ENCODE results near the gene MAP6D1.
A peak's percentile ranks its signal among the peaks of the same experiment; 100 is the strongest.

The MAP6D1 gene

DNA sequence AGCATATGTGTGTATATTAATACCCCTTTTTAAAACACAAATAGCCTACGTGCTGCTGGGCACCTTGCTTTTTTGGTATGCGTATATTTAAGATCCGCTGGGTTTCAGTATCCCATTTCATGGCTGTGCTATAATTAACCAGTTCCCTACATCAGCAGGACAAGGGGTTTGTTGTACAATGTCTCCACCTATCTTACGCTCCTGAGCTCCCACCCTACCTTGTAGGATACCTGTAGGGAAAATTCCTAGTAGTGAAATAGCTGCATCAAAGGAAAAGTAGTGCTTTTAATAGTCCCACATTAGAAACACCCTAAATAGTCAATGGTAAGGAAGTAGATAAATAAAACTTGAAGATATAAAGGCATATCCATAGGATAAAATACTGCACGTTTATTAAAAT is 1.4 kb downstream of the MAP6D1 start:
- DNase-seq (ENCODE audit: low spot score), result no peak

DNA sequence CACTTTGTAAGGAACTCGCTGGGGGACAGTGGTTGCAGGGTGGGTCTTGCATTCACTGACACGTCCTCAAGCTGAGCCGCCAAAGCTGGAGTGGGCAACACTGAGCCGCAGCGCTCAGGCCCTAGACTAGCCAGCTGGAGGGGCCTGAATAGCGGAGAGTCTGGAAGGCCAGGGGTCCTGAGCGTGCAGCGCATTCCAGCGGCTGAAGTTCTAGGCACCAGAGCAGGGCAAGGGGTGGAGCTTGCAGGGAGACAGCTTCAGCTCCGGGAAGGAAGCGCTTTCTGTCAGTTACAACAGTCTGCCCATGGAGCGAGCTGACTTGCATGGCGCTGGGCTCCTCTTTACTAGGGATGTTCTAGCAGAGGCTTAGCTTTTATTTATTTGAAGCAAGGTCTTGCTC is 2.7 kb downstream of the MAP6D1 start:
- no peak for DNase-seq (ENCODE audit: low spot score)

DNA sequence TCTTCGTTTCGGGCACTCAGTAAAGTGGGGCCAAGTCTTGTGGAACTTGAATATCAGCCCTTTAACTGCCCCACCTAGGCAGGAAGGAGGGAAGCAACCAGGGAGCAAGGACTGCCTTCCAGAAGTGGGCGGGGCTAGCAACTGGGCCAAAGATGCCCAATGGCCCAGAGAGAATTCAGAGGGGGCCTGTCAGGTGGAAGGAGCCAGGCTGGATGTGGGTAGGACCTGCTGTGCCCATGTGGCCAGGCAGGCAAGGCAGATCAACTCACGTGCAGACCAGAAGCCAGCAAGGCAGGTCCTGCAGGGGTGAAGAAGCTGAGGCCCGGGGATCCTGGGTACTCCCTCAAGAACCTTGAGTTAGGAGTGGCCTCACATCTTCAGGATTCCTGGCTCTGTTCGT is 5.5 kb downstream of the MAP6D1 start:
- no peak for DNase-seq (ENCODE audit: low spot score)

DNA sequence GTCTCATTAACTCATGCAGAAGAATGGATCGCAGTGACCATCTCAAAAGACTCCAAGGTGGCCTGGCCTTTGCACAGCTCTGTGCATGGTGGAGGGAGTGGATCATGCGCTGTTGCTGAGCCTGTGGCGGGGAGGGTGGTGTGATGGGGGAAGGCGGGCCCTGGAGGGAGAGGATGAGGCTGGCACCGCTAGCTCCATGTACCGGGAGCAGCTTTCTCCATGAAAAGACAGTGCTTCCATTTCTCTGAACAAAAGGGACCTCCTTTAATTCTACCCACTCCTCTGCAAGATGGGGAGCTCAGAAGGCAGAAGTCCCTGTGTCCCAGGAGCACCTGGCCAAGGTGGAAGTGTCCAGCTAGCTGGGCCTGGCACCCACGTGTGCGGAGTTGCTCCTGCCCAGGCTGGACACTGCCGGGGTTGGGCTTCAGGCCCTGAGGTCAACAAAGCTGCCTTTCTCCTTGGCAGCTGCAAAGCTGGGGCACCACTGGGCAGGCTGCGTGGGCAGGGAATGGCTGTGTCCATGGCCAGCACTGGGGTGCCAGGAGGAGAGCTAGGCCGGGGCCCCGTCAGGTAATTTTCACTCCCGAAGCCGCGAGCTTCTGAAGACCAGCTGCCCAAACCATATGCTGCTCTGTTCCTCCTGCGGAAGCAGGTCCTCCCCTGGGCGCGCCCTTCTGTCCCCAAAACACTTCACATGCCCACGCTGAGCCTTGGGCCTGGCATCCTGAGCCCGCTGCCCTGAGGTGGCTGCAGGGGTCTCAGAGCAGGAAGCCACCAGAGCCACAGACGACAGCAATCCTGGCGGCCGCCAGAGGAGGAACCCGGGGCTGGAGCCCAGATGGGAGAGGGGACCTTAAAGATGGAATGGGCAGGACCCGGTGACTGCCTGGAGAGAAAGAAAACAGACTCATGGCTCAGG is 6.4 kb downstream of the MAP6D1 start:
- DNase-seq (ENCODE audit: low spot score), result no peak

DNA sequence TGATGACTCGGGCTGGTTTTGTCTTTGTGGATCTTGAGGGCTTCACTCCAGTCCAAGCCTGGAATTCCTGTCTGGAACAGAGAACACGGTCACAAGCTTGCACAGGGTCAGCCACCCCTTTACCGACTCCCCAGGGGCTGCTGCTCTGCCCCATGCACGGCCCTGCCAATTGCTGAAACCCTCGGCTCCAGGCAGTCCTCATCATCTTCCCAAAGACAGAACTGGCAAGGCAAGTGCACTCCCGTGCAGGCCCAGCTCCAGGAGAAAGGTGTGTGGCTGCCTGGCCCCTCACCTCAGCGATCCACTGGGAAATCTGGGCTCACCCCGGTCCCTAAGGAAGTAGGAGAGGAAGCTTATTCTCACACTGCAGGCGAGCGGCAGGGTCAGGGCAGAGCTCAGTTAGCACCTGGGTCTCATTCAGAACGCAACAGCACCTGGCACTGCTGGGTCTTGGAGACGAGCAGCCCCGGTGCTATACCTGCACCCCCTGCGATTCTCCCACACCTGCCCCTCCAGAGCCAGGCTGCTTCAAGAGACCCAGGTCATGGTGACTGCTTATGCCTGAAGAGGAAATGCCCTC is 7.2 kb downstream of the MAP6D1 start:
- DNase-seq (ENCODE audit: low spot score), result no peak

DNA sequence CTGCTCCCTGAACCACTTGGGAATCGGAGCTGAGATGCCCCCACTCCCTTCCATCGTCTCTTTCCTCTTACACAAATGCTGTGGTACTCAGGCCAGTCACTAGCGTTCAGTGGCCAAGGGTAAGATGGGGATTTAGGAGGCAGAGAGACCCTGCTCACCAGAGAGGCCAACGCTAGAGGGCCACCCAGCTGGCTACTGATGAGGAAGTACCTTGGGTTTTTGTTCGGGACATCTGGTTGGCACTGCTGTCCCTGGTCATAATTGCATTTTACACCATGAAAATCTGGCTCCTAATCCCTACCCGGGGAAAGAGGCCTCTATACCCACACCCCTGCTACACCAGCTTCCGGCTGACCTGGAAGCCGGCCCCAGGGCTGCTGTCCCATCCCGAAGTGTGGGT is 7.7 kb downstream of the MAP6D1 start:
- no peak for DNase-seq (ENCODE audit: low spot score)

DNA sequence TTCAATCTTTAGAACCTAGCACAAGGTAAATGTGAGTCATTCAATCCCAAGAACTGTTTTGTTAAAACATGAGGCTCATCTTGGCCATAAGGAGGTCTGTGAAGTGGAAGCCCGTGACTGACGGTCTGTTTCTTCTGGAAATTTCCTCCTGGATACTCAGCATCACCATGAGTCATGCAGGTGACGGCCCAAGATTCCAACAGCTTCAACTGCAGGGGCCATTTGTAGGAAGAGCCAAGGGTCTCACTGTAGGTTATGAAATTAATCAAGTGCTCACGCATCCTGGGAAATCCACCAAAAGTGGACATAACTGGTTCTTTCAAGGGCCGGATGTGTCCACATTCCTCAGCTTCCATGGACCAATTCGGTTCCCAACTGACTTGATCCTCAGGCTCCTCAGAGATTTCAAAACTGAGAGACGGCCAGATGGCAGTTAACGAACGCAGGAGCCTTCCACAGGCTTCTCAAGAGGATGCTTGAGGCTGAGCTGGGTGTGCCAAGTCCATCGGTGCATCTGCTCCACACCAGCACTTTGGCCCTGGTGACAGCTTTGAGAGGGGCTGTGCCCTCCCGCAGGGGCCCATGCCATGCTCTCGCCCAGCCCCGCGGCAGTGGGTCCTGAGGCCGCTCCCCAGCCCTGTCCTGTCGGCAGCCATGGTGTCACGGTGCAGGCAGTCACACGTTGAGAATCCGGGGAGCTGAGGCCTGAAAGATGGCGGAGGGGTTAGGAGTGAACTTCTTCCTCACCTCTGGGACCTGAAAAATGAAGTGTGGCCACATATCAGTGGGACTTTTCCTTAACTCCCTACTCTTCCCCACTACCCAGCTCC is 8.5 kb downstream of the MAP6D1 start:
- DNase-seq (ENCODE audit: low spot score), result no peak

DNA sequence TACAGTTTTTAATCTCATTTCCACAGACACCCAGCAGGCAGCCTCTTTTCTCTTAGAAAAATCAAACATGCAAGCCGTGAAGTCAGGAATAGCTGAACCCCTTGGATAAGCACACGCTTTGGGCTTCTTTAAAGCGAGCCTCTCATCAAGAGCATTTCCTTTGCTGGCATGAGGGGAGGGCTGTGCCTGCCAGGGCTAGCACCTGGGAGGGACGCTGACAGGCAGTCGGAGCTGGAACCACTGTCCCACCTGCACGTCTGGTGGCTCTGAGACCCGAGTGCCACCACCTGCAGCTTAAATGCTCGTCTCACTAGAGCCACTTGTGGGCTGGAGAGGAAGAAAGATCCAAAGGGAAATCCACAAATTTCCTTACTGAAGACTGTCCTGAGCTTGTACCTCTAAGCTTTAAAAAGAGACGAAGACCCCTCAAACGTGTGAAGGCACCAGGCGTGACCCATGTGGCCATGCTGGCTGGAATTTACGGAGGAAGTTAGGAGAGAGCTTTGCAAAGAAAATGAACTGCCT is 9.4 kb downstream of the MAP6D1 start:
- DNase-seq (ENCODE audit: low spot score), result no peak

DNA sequence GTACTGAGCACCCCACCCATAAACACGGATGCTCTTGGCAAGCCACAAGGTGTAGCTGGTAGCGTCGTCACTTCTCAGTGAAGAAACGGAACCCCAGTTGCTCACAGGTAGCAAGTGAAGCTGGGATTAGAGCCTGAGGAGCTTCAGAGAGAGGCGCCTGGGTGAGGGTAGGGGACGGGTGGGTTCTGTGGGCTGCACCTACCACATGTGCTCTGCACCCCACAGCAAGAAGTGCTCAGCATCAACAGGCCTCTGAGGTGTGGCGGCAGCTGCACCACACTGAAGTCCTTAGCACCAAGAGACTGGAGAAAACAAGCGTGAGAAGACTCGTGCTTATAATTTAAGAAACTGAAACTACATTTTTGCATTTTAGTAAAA is 9.8 kb downstream of the MAP6D1 start:
- DNase-seq (ENCODE audit: low spot score), result peak; percentile 10

DNA sequence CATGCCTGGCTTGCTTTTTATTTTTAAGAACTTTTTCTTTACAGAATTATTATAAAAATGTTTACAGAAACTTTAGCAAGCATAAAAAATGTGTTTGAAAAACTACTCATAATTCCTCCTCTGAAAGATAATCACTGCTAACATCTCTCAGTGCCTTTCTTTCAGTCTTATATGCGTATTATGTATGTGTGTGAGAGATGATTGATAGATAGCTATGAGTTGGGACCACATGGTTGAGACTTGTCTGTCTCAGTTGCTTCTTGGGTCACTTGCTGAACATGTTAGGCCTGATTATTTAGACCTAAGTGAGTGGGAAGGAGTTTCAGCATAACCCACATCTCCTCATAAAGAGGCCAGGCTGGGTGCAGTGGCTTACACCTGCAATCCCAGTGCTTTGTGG is 11.1 kb downstream of the MAP6D1 start:
- DNase-seq (ENCODE audit: low spot score), result no peak

DNA sequence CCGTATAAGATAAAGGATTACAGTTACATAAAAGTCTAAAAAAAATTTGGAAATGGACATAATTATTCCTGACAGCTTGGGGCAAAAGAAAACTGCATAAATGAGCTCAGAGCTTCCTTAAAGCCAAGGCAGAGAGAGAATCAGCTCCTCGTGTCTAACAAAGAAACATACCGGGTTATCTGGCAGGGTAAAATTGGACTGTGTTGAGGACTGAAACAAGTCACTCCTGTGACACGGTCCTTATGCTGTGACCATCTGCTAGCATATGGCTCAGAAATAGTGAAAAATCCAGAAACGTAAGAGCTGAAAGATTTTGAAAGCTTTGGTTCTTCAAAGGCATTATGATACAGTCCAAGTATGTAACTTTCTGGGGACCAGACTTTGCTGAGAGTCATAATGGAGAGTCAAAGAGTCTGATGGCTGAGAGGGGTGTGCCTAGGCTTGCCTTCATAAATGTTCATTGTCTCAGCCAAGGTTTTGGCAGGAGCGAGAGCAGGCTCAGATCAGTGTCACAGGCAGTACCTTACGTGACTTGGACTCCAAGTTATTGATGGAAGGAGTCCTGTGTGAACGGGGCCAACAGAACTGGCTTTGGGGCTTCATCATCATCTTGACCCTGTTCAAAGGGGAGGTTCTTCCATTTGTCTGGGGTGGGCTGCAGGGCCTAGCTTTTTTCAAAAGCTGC is 12.5 kb downstream of the MAP6D1 start:
- no peak for DNase-seq (ENCODE audit: low spot score)

DNA sequence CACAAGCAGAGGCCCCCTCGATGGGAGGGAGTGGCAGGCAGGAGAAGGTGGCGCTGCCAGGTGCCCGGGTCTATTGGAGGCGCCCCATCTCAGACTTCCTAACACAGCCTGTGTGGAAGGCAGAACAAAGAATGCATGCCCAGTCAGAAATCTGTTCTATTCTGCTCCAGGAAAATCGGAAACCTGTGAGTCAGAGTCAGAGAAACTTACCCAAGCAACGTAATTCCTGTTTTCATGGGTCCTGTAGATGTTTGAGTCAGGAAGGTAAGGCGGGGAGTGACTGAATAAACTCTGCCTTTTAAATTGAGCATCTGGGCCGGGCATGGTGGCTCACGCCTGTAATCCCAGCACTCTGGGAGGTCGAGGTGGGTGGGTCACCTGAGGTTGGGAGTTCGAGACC is 13.7 kb downstream of the MAP6D1 start:
- no peak for DNase-seq (ENCODE audit: low spot score)

DNA sequence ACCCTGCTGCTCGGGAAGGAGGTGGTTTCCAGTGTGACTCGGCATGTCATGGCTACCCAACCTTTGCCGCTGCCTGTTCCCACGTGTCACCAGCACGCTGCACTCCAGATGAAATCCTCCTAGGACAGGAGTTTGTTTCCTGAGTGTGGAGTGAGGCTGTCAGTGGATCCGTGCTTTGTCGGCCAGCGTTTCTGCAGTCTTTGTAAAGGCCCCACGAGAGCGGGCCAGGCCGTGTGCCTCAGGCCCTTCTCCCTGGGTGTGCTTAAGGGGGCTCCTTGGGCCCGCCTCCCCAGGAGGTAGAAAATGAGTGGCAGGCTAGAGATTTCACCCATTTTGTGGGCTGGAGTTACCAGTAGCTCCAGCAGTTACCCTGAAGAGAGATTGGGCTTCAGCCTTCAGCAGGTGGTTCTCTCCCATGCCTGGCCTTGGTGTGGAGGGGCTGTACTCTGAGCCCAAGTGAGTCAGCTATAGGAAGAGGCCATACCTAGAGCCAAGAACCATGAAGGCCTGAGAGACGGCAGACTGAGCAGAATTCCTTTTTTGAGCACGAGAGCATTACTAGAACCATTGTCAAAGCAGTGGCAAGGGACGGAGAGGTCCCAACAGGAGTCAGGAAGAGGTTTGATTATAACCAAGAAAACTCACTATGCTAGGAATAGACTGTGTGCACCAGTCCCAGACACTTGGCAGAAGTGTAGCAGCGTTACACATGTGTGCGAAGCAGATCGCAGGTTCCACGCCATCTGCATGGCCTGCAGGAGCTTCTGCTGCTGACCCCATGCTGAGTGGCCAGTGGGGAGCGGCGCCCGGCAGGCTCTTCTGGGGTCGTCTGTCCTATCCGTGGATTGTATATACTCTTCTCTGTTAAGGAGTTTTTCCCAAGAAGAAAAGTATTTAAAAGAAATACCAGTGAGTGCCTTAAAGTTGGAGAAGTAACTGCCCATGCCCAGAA is 14.5 kb downstream of the MAP6D1 start:
- DNase-seq (ENCODE audit: low spot score), result no peak

DNA sequence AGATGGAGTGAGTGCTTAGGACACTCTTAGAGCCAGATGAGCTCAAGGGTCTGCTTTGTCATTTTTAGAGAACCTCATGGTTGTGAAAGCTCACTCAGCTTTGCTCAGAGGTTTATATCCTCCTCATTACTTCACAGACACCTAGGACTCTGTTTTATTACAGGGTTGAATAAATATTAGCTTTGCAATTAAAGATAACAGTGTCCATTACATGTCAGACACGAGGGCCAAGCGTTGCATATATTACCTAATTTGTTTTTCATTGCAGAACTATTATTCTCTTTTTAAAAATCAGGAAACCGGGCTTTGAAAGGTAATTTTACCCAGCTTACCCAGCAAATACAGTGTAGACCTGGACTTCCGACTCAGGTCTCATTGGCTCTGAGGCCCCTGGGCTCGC is 16.1 kb downstream of the MAP6D1 start:
- no peak for DNase-seq (ENCODE audit: low spot score)

DNA sequence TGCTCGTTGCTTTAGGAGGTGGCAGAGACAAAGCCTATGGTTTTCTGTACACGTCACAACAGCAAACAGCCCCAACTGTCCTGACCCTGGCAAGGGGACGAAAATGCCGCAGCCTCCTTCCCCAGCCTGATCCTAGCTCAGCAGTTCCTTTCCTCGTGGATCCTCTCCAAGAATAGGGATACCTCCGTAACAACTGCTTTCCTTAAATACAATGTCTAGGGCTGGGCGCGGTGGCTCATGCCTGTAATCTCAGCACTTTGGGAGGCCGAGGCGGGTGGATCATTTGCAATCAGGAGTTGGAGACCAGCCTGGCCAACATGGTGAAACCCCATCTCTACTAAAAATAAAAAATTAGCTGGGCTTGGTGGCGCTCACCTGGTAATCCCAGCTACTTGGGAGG is 17.0 kb downstream of the MAP6D1 start:
- no peak for DNase-seq (ENCODE audit: low spot score)

DNA sequence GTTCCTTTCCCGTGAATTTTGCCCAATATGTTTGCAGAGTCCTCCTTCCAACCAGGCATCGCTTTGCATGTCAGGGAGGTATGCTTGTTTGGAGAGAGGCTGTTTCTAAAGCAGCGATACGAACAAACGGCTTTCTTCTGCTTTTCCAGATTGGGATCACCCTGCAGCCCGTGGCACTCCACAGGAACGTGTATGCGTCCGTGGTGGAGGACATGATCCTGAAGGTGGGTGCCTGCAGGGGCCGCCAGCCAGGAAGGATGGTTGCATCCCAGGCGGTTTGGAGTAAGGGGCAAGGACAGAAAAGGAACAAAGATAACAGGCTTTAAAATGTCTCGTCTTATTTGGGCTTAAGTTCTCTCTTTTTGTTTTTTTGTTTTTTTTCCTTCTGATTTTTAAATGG is 17.5 kb downstream of the MAP6D1 start:
- no peak for DNase-seq (ENCODE audit: low spot score)

DNA sequence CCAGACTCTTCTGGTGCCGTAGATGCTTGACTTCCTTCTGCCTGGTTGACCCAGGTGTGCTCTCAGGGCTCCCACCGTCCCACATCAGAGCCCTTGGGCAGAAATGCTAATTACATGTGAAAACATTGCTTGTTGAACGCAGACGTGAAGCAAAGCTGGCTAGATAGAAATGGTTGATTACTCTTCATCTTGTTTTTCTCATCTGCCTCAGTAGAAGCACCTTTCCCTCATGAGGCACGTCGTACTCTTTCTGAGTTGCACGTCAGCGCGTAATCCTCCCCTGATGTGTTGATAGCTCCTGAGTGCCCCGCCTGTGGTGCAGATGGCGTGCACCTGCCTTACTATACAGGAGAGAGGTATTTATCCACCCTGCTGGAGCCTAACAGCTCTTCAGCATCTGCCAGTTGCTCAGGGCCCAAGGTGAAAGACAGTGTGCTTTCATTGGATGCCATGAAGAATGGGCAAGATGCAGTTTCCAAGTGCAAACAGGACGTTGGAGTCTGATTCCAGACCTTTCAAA is 18.1 kb downstream of the MAP6D1 start:
- DNase-seq (ENCODE audit: low spot score), result no peak

DNA sequence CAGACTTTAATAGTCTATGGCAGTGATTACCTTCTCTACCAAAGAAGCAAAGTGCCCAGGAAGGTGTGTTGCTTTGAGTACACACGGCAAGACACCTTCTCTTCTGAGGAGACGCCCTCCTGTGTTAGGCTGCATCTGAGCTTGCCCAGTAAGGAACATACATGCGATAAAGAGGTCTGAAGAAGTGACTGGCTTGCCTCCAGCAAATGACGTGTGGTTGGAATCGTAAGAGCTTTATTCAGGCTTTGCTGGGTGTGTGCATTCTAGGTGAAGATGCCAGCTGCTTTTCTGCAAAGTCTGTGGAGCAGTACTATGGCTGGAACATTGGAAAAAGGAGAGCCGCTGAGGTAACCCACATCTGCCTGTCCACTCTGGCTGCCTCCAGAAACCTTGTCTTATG is 22.4 kb downstream of the MAP6D1 start:
- no peak for DNase-seq (ENCODE audit: low spot score)

DNA sequence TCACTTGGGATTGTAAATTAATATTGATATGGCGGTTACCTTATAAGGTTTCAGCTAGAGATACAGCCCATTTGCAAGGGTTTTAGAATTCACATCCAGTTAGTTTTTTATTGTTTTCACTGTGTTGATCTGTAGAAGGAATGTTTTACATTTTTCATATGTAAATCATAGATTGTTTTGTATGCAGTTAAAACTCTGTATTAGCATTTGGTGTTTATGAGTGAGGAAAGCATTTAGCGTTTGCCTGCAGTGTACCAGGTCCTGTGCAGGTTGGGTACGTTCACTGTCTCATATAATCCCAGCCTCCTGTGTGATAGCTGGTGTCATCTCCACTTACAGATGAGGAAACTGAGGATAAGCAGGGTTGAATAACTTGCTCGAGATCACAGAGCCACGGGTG is 23.8 kb downstream of the MAP6D1 start:
- DNase-seq (ENCODE audit: low spot score), result no peak

DNA sequence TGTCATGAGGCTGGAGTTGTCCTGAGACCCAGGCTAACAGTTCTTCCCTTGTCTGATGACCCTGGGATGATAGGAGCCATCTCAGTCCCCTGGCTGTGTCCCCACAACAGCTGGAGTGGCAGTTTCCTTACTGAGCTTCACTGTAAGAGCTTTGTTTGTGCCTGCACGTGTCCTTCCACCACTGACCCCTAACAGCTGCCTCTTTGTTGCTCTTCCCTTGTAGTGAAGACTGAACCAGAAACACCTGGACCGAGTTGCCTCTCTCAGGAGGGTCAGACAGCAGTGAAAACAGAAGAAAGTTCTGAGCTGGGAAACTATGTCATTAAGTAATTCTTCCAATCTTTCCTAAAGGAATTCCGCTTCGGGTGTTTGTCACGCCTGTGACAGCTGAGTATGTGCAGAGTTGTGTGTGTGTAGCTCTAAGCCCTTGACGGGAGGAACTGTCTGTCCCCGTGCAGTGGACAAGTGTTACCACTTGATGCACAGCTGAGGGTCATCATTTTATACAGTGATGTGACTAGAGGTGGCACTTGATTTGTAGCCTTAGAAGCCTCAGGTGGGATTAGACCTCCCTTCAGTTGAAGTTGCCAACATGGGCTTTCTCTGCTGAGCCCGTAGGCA is 25.0 kb downstream of the MAP6D1 start:
- no peak for DNase-seq (ENCODE audit: low spot score)

All from CD4-positive, alpha-beta T cell treated with Interleukin-2 at 100 ng/mL for 4 hours (primary cell).